ENCODE measurements around the gene PRDX1.
"Not testable (repeated sequence)": the region's sequence is repeated elsewhere in the genome, so short reads cannot be mapped to it uniquely, and the experiment has no call there.

The PRDX1 gene

GRCh38 chr1:45531873-45532272 is 10.2 kb upstream of the PRDX1 start:
- no peak for TF ChIP-seq CTCF (IDR thresholded peaks at IDR 0.05; ENCODE audit: insufficient read depth, low read length, missing control alignments)
- DNase-seq (ENCODE audit: low read depth, low spot score): no peak
- ChIA-PET POLR2A (interaction anchor here (0.7 to 3.2 kb wide), 2 partner anchors 10 to 155 kb away, joined by 3 to 12 read pairs; partner anchors contain the start of gene PRDX1), CTCF (interaction anchor here (0.7 kb wide), 1 partner anchor 19 kb away, joined by 3 read pairs; the partner anchor contains the start of gene AKR1A1)
- H3K4me3 ChIP-seq (ENCODE audit: low read depth, low read length): no peak overlapping the region

GRCh38 chr1:45530632-45531135 is 9.0 kb upstream of the PRDX1 start:
- ChIA-PET CTCF (interaction anchor here (1.4 kb wide), 2 partner anchors 10 to 14 kb away, joined by 3 read pairs; no protein-coding TSS in a partner anchor), POLR2A (interaction anchor here (1.6 kb wide), 1 partner anchor 9 kb away, joined by 8 read pairs; the partner anchor contains the start of gene PRDX1)
- no peak for TF ChIP-seq CTCF (IDR thresholded peaks at IDR 0.05; ENCODE audit: insufficient read depth, low read length, missing control alignments)
- no peak overlapping the region for H3K4me3 ChIP-seq (ENCODE audit: low read depth, low read length)
- no peak for DNase-seq (ENCODE audit: low read depth, low spot score)

DNA sequence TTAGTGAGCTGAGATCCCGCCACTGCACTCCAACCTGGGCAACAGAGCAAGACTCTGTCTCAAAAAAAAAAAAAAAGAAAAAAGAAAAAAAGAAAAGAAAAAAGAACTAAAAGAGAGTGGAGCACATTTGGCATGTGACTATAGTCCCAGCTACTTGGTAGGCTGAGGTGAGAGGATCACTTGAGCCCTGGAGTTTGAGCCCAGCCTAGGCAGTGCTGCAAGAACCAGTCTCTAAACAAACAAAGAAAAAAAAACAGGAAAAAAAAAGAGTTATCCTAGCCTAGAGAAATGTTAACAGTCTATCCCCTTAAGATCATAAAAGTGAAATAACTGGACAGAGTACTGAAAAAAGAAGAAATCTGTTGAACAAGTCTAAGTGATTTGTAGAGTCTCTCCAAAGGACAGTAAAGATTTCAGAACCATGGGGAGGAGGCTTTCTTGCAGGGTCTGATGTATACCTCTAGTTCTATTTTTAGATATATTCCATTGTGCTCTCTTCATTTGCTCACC is 4.5 kb upstream of the PRDX1 start:
- TF ChIP-seq CTCF (IDR thresholded peaks at IDR 0.05; ENCODE audit: insufficient read depth, low read length, missing control alignments): no peak
- POLR2A ChIA-PET: no interaction called here
- CTCF ChIA-PET: interaction anchor here (0.8 to 1.7 kb wide), 2 partner anchors 17 to 44 kb away, joined by 3 to 4 read pairs; no protein-coding TSS in a partner anchor
- H3K4me3 ChIP-seq (ENCODE audit: low read depth, low read length): no peak overlapping the region
- no peak for DNase-seq (ENCODE audit: low read depth, low spot score)

DNA sequence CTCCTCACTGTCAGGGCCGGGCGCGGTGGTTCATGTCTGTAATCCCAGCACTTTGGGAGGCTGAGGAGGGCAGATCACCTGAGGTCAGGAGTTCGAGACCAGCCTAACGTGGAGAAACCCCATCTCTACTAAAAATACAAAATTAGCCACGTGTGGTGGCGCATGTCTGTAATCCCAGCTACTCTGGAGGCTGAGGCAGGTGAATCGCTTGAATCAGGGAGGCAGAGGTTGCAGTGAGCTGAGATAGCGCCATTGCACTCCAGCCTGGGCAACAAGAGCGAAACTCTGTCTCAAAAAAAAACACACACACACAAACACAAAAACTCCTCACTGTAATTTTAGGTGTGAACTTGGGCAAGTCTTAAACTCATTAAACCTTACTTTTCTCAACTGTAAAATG is 2.3 kb upstream of the PRDX1 start:
- not testable (repeated sequence) for DNase-seq (ENCODE audit: low read depth, low spot score); H3K4me3 ChIP-seq (ENCODE audit: low read depth, low read length)
- CTCF ChIA-PET: interaction anchor here (0.8 to 2.5 kb wide), 4 partner anchors 11 to 29 kb away, joined by 3 to 13 read pairs (median 4); no protein-coding TSS in a partner anchor
- POLR2A ChIA-PET: interaction anchor here (1.0 kb wide), 1 partner anchor 27 kb away, joined by 3 read pairs; the partner anchor contains the start of gene AKR1A1

GRCh38 chr1:45523516-45523915 is 1.8 kb upstream of the PRDX1 start:
- H3K4me3 ChIP-seq (ENCODE audit: low read depth, low read length); DNase-seq (ENCODE audit: low read depth, low spot score): not testable (repeated sequence)
- POLR2A ChIA-PET: interaction anchor here (1.0 kb wide), 1 partner anchor 27 kb away, joined by 3 read pairs; the partner anchor contains the start of gene AKR1A1
- CTCF ChIA-PET: interaction anchor here (0.8 to 2.5 kb wide), 3 partner anchors 11 to 25 kb away, joined by 3 to 13 read pairs (median 4); no protein-coding TSS in a partner anchor

GRCh38 chr1:45522324-45523104 is 830 bp upstream of the PRDX1 start:
- ChIA-PET POLR2A (interaction anchor here (0.6 to 5.1 kb wide), 41 partner anchors 7 to 792 kb away, joined by 3 to 56 read pairs (median 6); partner anchors contain the start of genes AKR1A1, CCDC163, GPBP1L1 and HECTD3), CTCF (interaction anchor here (0.6 to 4.7 kb wide), 5 partner anchors 10 to 174 kb away, joined by 3 to 41 read pairs (median 13); no protein-coding TSS in a partner anchor)
- no peak for TF ChIP-seq CTCF (IDR thresholded peaks at IDR 0.05; ENCODE audit: insufficient read depth, low read length, missing control alignments)
- peak overlapping the region; percentile 95 for H3K4me3 ChIP-seq (ENCODE audit: low read depth, low read length)
- DNase-seq (ENCODE audit: low read depth, low spot score): no peak

DNA sequence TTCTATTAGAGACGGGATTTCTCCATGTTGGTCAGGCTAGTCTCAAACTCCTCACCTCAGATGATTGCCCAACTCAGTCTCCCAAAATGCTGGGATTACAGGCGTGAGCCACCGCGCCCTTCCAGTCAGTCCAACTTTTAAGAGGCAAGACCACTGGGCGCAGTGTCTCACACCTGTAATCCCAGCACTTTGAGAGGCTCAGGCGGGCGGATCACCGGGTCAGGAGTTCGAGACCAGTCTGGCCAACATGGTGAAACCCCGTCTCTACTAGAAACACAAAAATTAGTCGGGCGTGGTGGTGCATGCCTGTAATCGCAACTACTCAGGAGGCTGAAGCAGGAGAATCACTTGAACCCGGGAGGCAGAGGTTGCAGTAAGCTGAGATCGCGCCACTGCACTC is 1.9 kb downstream of the PRDX1 start:
- POLR2A ChIA-PET: interaction anchor here (5.1 kb wide), 1 partner anchor 11 kb away, joined by 56 read pairs; no protein-coding TSS in a partner anchor
- DNase-seq (ENCODE audit: low read depth, low spot score): not testable (repeated sequence)
- H3K4me3 ChIP-seq (ENCODE audit: low read depth, low read length): peak overlapping the region; percentile 6
- CTCF ChIA-PET: interaction anchor here (0.9 to 4.7 kb wide), 3 partner anchors 22 to 362 kb away, joined by 3 to 41 read pairs (median 3); no protein-coding TSS in a partner anchor

All from AG04449 (cell line).